Gastrocnemius medialis (tissue), 4 donors: Measurements from ENCODE around the gene FARP1.

Experiments
- CTCF ChIP-seq, 5 experiments: fragments of 450-650 bp in 3 of 5; fragments of 200-600 bp in 2 of 5; sonication (generic) in 2 of 5; IDR thresholded peaks in 4 of 5; conservative IDR thresholded peaks in 1 of 5; 1 replicate in 4 of 5; 2 replicates in 1 of 5; pipeline ENCODE4 v1.5.1; 2016 to 2019; ENCODE audit warnings: antibody characterized with exemption in 5 of 5, mild to moderate bottlenecking in 3 of 5, moderate library complexity in 3 of 5
- POLR2A ChIP-seq, 2 donors: fragments of 450-650 bp; IDR thresholded peaks; one replicate each; pipeline ENCODE4 v1.6.1; 2017; ENCODE audit warnings: antibody characterized with exemption in 2 of 2, mild to moderate bottlenecking in 2 of 2, moderate library complexity in 2 of 2

GRCh38 chr13:98429531-98429930 lies 286.6 kb downstream of the FARP1 start:
- TF ChIP-seq CTCF (IDR thresholded peaks at IDR 0.05 in 4 of 5, conservative IDR thresholded peaks at IDR 0.05 in 1 of 5) = no peak
- no peak for TF ChIP-seq POLR2A (IDR thresholded peaks at IDR 0.05)
